SU-DHL-6 (cell line): ENCODE measurements around the gene PLA2G7.

ENCODE experiments used
- H2AFZ ChIP-seq: fragments of 200-600 bp; sonication (generic); 2 replicates; pipeline ENCODE4 v1.6.1; 2014; ENCODE audit warnings: low read depth, mild to moderate bottlenecking, moderate library complexity, mixed read lengths, antibody characterized with exemption, low read length; ENCODE audit not compliant: severe bottlenecking
- H3F3A ChIP-seq: fragments of 200-600 bp; shearing (Covaris generic); 2 replicates; pipeline ENCODE4 v1.6.0; 2016; ENCODE audit warnings: antibody characterized with exemption, mild to moderate bottlenecking; ENCODE audit not compliant: insufficient read depth
- H3K27ac ChIP-seq: fragments of 200-600 bp; sonication (generic); 2 replicates; pipeline ENCODE4 v1.5.1; 2016; ENCODE audit warnings: low read depth, mild to moderate bottlenecking, low read length, moderate library complexity, mixed read lengths
- H3K27me3 ChIP-seq: fragments of 200-600 bp; sonication (generic), shearing (Covaris generic); 2 replicates; pipeline ENCODE4 v1.6.0; 2014; ENCODE audit warnings: mild to moderate bottlenecking, low read length
- H3K36me3 ChIP-seq: fragments of 200-600 bp; sonication (generic); 2 replicates; pipeline ENCODE4 v1.6.1; 2014; ENCODE audit warnings: mild to moderate bottlenecking, low read length, mixed read lengths
- H3K4me2 ChIP-seq: fragments of 300-600, 200-600 bp; shearing (Covaris generic), sonication (generic); 2 replicates; pipeline ENCODE4 v1.6.0; 2014; ENCODE audit warnings: low read length, low read depth, mild to moderate bottlenecking; ENCODE audit not compliant: poor library complexity, severe bottlenecking
- H3K4me3 ChIP-seq: fragments of 200-600 bp; sonication (generic); 2 replicates; pipeline ENCODE4 v1.5.1; 2014; ENCODE audit warnings: antibody characterized with exemption, low read length, mild to moderate bottlenecking, mixed read lengths; ENCODE audit not compliant: insufficient read depth, poor library complexity, severe bottlenecking
- H3K79me2 ChIP-seq: fragments of 200-600 bp; sonication (generic); 2 replicates; pipeline ENCODE4 v1.6.1; 2014; ENCODE audit warnings: mild to moderate bottlenecking, low read length, moderate library complexity; ENCODE audit not compliant: insufficient read depth
- H3K9ac ChIP-seq: fragments of 200-600 bp; sonication (generic); 2 replicates; pipeline ENCODE4 v1.7.0; 2014; ENCODE audit warnings: mild to moderate bottlenecking, low read length
- H3K9me2 ChIP-seq: fragments of 200-600 bp; sonication (generic); replicated peaks from 2 replicates; pipeline ENCODE4 v1.6.1; 2014; ENCODE audit warnings: low read length; ENCODE audit not compliant: insufficient read depth
- H3K9me3 ChIP-seq: fragments of 200-600 bp; sonication (generic); 2 replicates; pipeline ENCODE4 v1.6.1; 2014; ENCODE audit warnings: low read length, mixed read lengths; ENCODE audit not compliant: insufficient read depth
- H4K20me1 ChIP-seq: fragments of 200-600 bp; sonication (generic); 2 replicates; pipeline ENCODE4 v1.6.1; 2014; ENCODE audit warnings: low read depth, mild to moderate bottlenecking, antibody characterized with exemption, low read length, moderate library complexity, mixed read lengths
- CTCF ChIP-seq: fragments of 200-600 bp; sonication (generic); IDR thresholded peaks from one replicate; pipeline ENCODE4 v1.5.1; 2017; ENCODE audit warnings: antibody characterized with exemption, mild to moderate bottlenecking, low read length, moderate library complexity; ENCODE audit not compliant: insufficient read depth, poor library complexity, severe bottlenecking
- EZH2phosphoT487 ChIP-seq: fragments of 200-600 bp; sonication (generic), shearing (Covaris generic); conservative IDR thresholded peaks from 2 replicates; pipeline ENCODE4 v1.6.1; 2018; ENCODE audit warnings: mild to moderate bottlenecking, antibody characterized with exemption, low read length, moderate library complexity, mixed read lengths

The PLA2G7 gene

GRCh38 chr6:46689657-46690056 is 45.5 kb downstream of the PLA2G7 start:
- H3K27me3 ChIP-seq = no peaks in the 10 kb centered on the region
- peaks cover 5% of the 10 kb centered on the region; the same call in 1 of the 2 replicates for H3K36me3 ChIP-seq
- H4K20me1 ChIP-seq = no peaks in the 10 kb centered on the region
- H3K27ac ChIP-seq = no peak overlapping the region
- H3K4me2 ChIP-seq = no peak overlapping the region
- H3K9me3 ChIP-seq = no peaks in the 10 kb centered on the region
- H3F3A ChIP-seq = no peaks in the 10 kb centered on the region; the same call in 1 of the 2 replicates
- H3K9ac ChIP-seq = no peak overlapping the region
- H3K4me3 ChIP-seq = no peak overlapping the region
- H2AFZ ChIP-seq = no peak overlapping the region
- no peaks in the 10 kb centered on the region for H3K79me2 ChIP-seq
- H3K9me2 ChIP-seq = no peaks in the 10 kb centered on the region
- TF ChIP-seq EZH2phosphoT487 (no peak), CTCF (no peak)

- H3K9me3 ChIP-seq = no peaks in the 10 kb centered on the region
- H3K36me3 ChIP-seq = peaks cover 7% of the 10 kb centered on the region; the same call in 1 of the 2 replicates
- H3K9ac ChIP-seq = no peak overlapping the region
- no peaks in the 10 kb centered on the region for H3K9me2 ChIP-seq
- no peaks in the 10 kb centered on the region for H3K79me2 ChIP-seq
- no peaks in the 10 kb centered on the region for H3K27me3 ChIP-seq
- TF ChIP-seq EZH2phosphoT487 = no peak
- TF ChIP-seq CTCF = no peak
- no peak overlapping the region for H3K27ac ChIP-seq
- no peak overlapping the region for H3K4me3 ChIP-seq
- H2AFZ ChIP-seq = no peak overlapping the region
- no peak overlapping the region for H3K4me2 ChIP-seq
- peaks cover 3% of the 10 kb centered on the region; the same call in 1 of the 2 replicates for H3F3A ChIP-seq
- no peaks in the 10 kb centered on the region for H4K20me1 ChIP-seq
Observed at GRCh38 chr6:46688966-46689335, 46.2 kb downstream of the PLA2G7 start.

DNA sequence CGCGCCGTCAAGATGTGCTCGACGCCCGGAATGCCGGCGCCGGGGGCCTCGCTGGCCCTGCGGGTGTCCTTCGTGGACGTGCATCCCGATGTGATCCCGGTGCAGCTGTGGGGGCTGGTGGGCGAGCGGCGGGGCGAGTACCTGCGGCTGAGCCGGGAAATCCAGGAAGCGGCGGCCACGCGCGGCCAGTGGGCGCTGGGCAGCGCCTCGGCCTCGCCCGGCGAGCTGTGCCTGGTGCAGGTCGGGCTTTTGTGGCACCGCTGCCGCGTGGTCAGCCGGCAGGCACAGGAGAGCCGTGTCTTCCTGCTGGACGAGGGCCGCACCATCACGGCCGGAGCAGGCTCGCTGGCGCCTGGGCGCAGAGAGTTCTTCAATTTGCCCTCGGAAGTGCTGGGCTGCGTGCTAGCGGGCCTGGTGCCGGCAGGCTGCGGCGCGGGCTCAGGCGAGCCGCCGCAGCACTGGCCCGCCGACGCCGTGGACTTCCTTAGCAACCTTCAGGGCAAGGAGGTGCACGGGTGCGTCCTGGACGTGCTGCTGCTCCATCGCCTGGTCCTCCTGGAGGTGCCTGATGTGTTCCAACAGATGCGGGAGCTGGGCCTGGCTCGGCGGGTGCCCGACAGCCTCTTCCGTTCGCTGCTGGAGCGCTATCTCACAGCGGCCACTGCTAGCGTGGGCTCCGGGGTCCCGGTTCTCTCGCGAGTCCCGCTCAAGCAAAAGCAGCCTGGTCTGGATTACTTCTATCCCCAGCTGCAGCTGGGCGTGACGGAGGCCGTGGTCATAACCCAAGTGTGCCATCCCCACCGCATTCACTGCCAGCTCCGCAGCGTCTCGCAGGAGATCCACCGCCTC is 46.8 kb downstream of the PLA2G7 start:
- H3K9ac ChIP-seq = no peak overlapping the region
- H3K27ac ChIP-seq = no peak overlapping the region
- no peaks in the 10 kb centered on the region for H3K9me2 ChIP-seq
- H3K27me3 ChIP-seq = no peaks in the 10 kb centered on the region
- TF ChIP-seq EZH2phosphoT487 (no peak), CTCF (no peak)
- no peaks in the 10 kb centered on the region for H4K20me1 ChIP-seq
- no peak overlapping the region for H3K4me2 ChIP-seq
- peaks cover 13% of the 10 kb centered on the region; the same call in 1 of the 2 replicates for H3K36me3 ChIP-seq
- H3K79me2 ChIP-seq = no peaks in the 10 kb centered on the region
- H3K9me3 ChIP-seq = no peaks in the 10 kb centered on the region
- H3F3A ChIP-seq = peaks cover 5% of the 10 kb centered on the region; the same call in 1 of the 2 replicates
- H3K4me3 ChIP-seq = no peak overlapping the region
- H2AFZ ChIP-seq = no peak overlapping the region
